Calu3 (cell line): Measurements from ENCODE around the gene COPE. TPM values are rescaled to one million over a fixed set of nuclear protein-coding genes. Genes with fewer than 3 reads are reported as not detected.

ENCODE experiments used
- BruUV-seq: library from RNA; stranded (reverse); fragments of 400-500 nt; replicated peaks from 2 replicates; lab custom pipeline; 2021; lab: Mats Ljungman, UMichigan
- CTCF ChIA-PET: fragments of 300-600 bp; sonication (Branson Sonifier 250); formaldehyde crosslinking; loops from one replicate; lab custom pipeline; 2022; ENCODE audit warnings: antibody characterized with exemption; lab: Charles Lee
- DNase-seq: peaks from one replicate; pipeline ENCODE4 v3.0.0; 2022
- H3K27ac Mint-ChIP-seq: one replicate; pipeline ENCODE4 v1.8.0; 2022; ENCODE audit warnings: mixed read lengths; ENCODE audit not compliant: unreplicated experiment
- H3K27me3 Mint-ChIP-seq: one replicate; pipeline ENCODE4 v1.8.0; 2022; ENCODE audit warnings: mixed read lengths; ENCODE audit not compliant: unreplicated experiment
- H3K36me3 Mint-ChIP-seq: one replicate; pipeline ENCODE4 v1.8.0; 2022; ENCODE audit warnings: mild to moderate bottlenecking, moderate library complexity, mixed read lengths; ENCODE audit not compliant: insufficient read depth, unreplicated experiment
- H3K4me1 Mint-ChIP-seq: one replicate; pipeline ENCODE4 v1.8.0; 2022; ENCODE audit warnings: mild to moderate bottlenecking, low read depth, mixed read lengths; ENCODE audit not compliant: unreplicated experiment
- H3K4me3 Mint-ChIP-seq: one replicate; pipeline ENCODE4 v1.8.0; 2022; ENCODE audit warnings: mild to moderate bottlenecking, low read depth, moderate library complexity, mixed read lengths; ENCODE audit not compliant: unreplicated experiment
- H3K9me3 Mint-ChIP-seq: one replicate; pipeline ENCODE4 v1.8.0; 2022; ENCODE audit warnings: low read depth, mixed read lengths; ENCODE audit not compliant: unreplicated experiment
- CTCF ChIP-seq: fragments of 200-600 bp; IDR thresholded peaks from one replicate; pipeline ENCODE4 v1.8.0; 2022; ENCODE audit warnings: antibody characterized with exemption; ENCODE audit not compliant: unreplicated experiment
- intact Hi-C: fragments of 100-400 bp; cut with micrococcal nuclease; formaldehyde crosslinking; loops from one replicate; pipeline ENCODE4 v1.10.0; 2022; ENCODE audit not compliant: unreplicated experiment
- total RNA-seq: library from RNA; stranded (reverse); gene quantifications from 2 replicates; pipeline ENCODE4 v1.2.3, GENCODE V29; 2022

COPE gene
- total RNA-seq, 1 experiment from 2014 or later = 143 TPM

GRCh38 chr19:18854982-18855381 lies 64.2 kb downstream of the COPE start:
- Mint-ChIP-seq H3K9me3 (no peaks in the 10 kb centered on the region), H3K4me1 (no peaks in the 10 kb centered on the region), H3K27ac (no peak overlapping the region), H3K27me3 (no peaks in the 10 kb centered on the region), H3K36me3 (peaks cover 35% of the 10 kb centered on the region), H3K4me3 (no peak overlapping the region)
- no TSS peak for BruUV-seq
- CTCF ChIA-PET = no interaction called here
- no peak for DNase-seq
- no peak for TF ChIP-seq CTCF
- intact Hi-C loops = no loop called here

GRCh38 chr19:18853755-18854427 lies 65.3 kb downstream of the COPE start:
- CTCF ChIA-PET = interaction anchor here (0.6 kb wide), 1 partner anchor 261 kb away, joined by 3 read pairs; no protein-coding TSS in a partner anchor
- no peak for TF ChIP-seq CTCF
- Mint-ChIP-seq H3K27ac (no peak overlapping the region), H3K4me3 (no peak overlapping the region), H3K27me3 (no peaks in the 10 kb centered on the region), H3K9me3 (no peaks in the 10 kb centered on the region), H3K4me1 (no peaks in the 10 kb centered on the region), H3K36me3 (peaks cover 37% of the 10 kb centered on the region)
- intact Hi-C loops = no loop called here
- DNase-seq = no peak
- no TSS peak for BruUV-seq

GRCh38 chr19:18852648-18853047 lies 66.5 kb downstream of the COPE start:
- TF ChIP-seq CTCF = no peak
- Mint-ChIP-seq H3K4me3 (no peak overlapping the region), H3K27me3 (no peaks in the 10 kb centered on the region), H3K9me3 (no peaks in the 10 kb centered on the region), H3K27ac (no peak overlapping the region), H3K4me1 (no peaks in the 10 kb centered on the region), H3K36me3 (peaks cover 33% of the 10 kb centered on the region)
- CTCF ChIA-PET = no interaction called here
- intact Hi-C loops = no loop called here
- DNase-seq = no peak
- BruUV-seq = no TSS peak

GRCh38 chr19:18851673-18852325 lies 67.4 kb downstream of the COPE start:
- H3K4me1 Mint-ChIP-seq = no peaks in the 10 kb centered on the region
- DNase-seq = no peak
- no peak overlapping the region for H3K4me3 Mint-ChIP-seq
- no peaks in the 10 kb centered on the region for H3K27me3 Mint-ChIP-seq
- intact Hi-C loops = no loop called here
- no peaks in the 10 kb centered on the region for H3K9me3 Mint-ChIP-seq
- no peak overlapping the region for H3K27ac Mint-ChIP-seq
- no peak for TF ChIP-seq CTCF
- BruUV-seq = no TSS peak
- CTCF ChIA-PET = no interaction called here
- H3K36me3 Mint-ChIP-seq = peaks cover 39% of the 10 kb centered on the region
